ENCODE measurements around the gene C9orf153. TPM values are rescaled to one million over a fixed set of nuclear protein-coding genes. Genes with fewer than 3 reads are reported as not detected.
"Not testable (repeated sequence)": the region's sequence is repeated elsewhere in the genome, so short reads cannot be mapped to it uniquely, and the experiment has no call there.

C9orf153 gene
- total and polyA plus RNA-seq, 11 donors = 0.14 to 0.72 (median 0.42) TPM; not detected in 4

DNA sequence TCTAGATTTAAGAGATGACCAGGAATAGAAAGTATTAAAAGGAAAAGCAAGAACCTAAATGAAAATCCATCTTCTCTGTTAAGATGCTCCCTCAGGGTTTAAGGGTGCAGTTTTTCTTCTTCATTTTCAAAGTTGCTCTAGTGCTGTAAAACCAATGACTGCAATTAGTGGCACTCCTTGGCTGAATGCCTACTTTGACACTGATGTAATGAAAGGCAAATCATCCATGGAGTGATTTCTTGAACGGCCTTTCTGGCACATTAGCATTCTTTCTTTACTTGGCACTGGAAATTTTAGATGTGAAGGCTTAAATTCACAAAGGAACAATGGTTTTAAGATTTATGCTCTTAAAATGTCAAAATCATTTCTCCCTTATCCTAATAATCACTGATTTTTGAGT lies 42.2 kb upstream of the C9orf153 start:
- no peaks in the 10 kb centered on the region for H3K9me3 ChIP-seq
- peaks cover 0 to 100% (median 98%) of the 10 kb centered on the region in 9 donors for H3K36me3 ChIP-seq
- WGBS, 4 donors = 27 to 46% (median 40%) methylated on average over 1 of the region's 1 CpG
- no peaks in the 10 kb centered on the region for H3K4me1 ChIP-seq
- DNase-seq (no peak), ATAC-seq (no peak)
- no peaks in the 10 kb centered on the region for H3K27me3 ChIP-seq
- intact Hi-C loops (cut with DNase I) = no loop called here
- no peak overlapping the region for H3K27ac ChIP-seq
- TF ChIP-seq POLR2A (IDR thresholded peaks at IDR 0.05) = no peak
- TF ChIP-seq, protein P1, sequence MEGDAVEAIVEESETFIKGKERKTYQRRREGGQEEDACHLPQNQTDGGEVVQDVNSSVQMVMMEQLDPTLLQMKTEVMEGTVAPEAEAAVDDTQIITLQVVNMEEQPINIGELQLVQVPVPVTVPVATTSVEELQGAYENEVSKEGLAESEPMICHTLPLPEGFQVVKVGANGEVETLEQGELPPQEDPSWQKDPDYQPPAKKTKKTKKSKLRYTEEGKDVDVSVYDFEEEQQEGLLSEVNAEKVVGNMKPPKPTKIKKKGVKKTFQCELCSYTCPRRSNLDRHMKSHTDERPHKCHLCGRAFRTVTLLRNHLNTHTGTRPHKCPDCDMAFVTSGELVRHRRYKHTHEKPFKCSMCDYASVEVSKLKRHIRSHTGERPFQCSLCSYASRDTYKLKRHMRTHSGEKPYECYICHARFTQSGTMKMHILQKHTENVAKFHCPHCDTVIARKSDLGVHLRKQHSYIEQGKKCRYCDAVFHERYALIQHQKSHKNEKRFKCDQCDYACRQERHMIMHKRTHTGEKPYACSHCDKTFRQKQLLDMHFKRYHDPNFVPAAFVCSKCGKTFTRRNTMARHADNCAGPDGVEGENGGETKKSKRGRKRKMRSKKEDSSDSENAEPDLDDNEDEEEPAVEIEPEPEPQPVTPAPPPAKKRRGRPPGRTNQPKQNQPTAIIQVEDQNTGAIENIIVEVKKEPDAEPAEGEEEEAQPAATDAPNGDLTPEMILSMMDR (IDR thresholded peaks at IDR 0.05) = no peak
- H3K4me3 ChIP-seq = no peak overlapping the region

DNA sequence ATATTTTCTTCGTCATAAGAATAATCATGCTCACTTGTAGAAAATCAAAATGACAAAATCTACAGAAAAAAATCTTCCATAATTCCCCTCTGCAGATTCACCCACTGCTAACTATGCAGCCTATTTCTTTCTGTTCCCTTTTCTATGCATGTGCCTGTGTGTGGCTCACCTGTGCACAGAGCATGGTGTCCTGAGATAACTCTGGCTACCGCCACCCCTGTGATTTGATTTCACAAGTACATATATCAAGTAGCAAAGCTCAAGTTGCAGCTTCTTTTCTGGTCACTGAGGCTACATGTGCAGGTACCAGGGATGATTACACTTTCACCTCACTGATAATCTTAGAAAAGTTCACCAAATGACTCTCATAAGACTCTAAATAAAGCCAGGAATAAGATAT lies 41.2 kb upstream of the C9orf153 start:
- TF ChIP-seq, protein P1 (IDR thresholded peaks at IDR 0.05) = no peak
- TF ChIP-seq POLR2A (IDR thresholded peaks at IDR 0.05) = no peak
- no peaks in the 10 kb centered on the region for H3K27me3 ChIP-seq
- H3K36me3 ChIP-seq = peaks cover 0 to 100% (median 94%) of the 10 kb centered on the region in 9 donors
- H3K9me3 ChIP-seq = no peaks in the 10 kb centered on the region
- H3K27ac ChIP-seq = no peak overlapping the region
- intact Hi-C loops (cut with DNase I) = no loop called here
- H3K4me3 ChIP-seq = no peak overlapping the region
- no peak for ATAC-seq
- no peaks in the 10 kb centered on the region for H3K4me1 ChIP-seq
- 93 to 100% (median 99%) methylated on average over 2 of the region's 2 CpGs for WGBS, 4 donors
- DNase-seq = no peak

DNA sequence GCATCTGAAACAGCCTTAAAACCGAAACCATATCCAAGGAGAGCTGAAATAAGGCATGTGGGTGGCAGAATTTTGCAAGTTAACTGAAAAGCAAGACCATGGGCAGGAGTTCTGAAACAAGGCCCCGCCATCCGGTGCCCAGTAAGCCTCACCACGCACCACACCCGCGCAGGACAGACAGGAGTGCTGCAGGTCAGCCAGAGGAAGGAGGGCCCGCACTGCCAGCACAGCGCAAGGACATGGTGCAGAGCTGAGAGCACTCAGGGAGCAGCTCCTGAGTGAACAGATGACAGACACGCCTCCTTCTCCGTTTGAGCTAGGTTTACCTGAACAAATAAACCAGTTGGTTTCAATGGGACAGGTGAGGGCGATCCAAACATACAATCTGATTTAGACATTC lies 39.4 kb upstream of the C9orf153 start:
- H3K4me1 ChIP-seq = no peaks in the 10 kb centered on the region
- DNase-seq (no peak), ATAC-seq (no peak)
- intact Hi-C loops (cut with DNase I) = loop anchor here in 3 of 10 donors (5.0 to 10.0 kb wide), 3 partner anchors 38 to 46 kb away; no protein-coding TSS in a partner anchor
- H3K9me3 ChIP-seq = no peaks in the 10 kb centered on the region
- no peak overlapping the region for H3K27ac ChIP-seq
- H3K4me3 ChIP-seq = no peak overlapping the region
- no peak for TF ChIP-seq POLR2A (IDR thresholded peaks at IDR 0.05)
- TF ChIP-seq, protein P1 (IDR thresholded peaks at IDR 0.05) = no peak
- peaks cover 0 to 98% (median 78%) of the 10 kb centered on the region in 9 donors for H3K36me3 ChIP-seq
- no peaks in the 10 kb centered on the region for H3K27me3 ChIP-seq
- 94 to 96% (median 95%) methylated on average over 11 of the region's 11 CpGs for WGBS, 4 donors

DNA sequence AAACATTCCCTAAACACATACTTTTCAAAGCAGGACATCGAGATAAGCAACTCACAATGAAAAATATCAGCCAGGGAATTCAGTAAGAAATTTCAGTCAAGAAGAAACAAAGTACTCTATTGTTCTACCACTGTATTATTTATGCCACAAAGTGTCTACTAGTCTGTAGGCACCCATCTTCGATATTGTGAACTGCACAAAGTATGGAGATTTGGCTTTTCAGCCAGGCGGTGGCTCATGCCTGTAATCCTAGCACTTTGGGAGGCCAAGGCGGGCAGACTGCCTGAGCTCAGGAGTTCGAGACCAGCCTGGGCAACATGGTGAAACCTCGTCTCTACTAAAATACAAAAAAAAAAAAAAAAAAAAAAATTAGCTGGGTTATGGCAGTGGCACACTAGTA lies 30.9 kb upstream of the C9orf153 start:
- 88 to 94% (median 91%) methylated on average over 6 of the region's 6 CpGs for WGBS, 4 donors
- not testable (repeated sequence) for H3K27me3 ChIP-seq, H3K4me1 ChIP-seq, H3K9me3 ChIP-seq, H3K27ac ChIP-seq, ATAC-seq, H3K4me3 ChIP-seq, DNase-seq
- peaks cover 0 to 64% (median 11%) of the 10 kb centered on the region in 9 donors for H3K36me3 ChIP-seq
- intact Hi-C loops (cut with DNase I) = loop anchor here in 1 of 10 donors (10.0 kb wide), 1 partner anchor 54 kb away; no protein-coding TSS in a partner anchor

All from heart left ventricle (tissue), 16 donors.